T-cell (primary cell): ENCODE data around the gene AGAP1. TPM values are rescaled to one million over a fixed set of nuclear protein-coding genes. Genes with fewer than 3 reads are reported as not detected.
A peak's percentile ranks its signal among the peaks of the same experiment; 100 is the strongest.

Experiments
- ATAC-seq, 4 experiments: fragments of 200-7000 bp in 3 of 4; fragments of 150-1000 bp in 1 of 4; cut with Tn5 transposase; replicated peaks in 1 of 4; 1 replicate in 3 of 4; 2 replicates in 1 of 4; pipeline ENCODE4 v1.10.0; 2021; ENCODE audit warnings: moderate library complexity in 3 of 4, mild to moderate bottlenecking in 2 of 4, moderate number of reproducible peaks in 1 of 4
- CTCF ChIA-PET, 2 donors: fragments of 300-600 bp; sonication (Branson Sonifier 250); formaldehyde crosslinking; loops; one replicate each; lab custom pipeline; 2022; ENCODE audit warnings: antibody characterized with exemption in 2 of 2; lab: Charles Lee
- POLR2A ChIA-PET, 2 donors: fragments of 300-600 bp; sonication (Branson Sonifier 250); formaldehyde crosslinking; loops; one replicate each; lab custom pipeline; 2022; ENCODE audit warnings: antibody characterized with exemption in 2 of 2; lab: Charles Lee
- DNase-seq, 35 experiments: peaks; one replicate each; pipeline versions ENCODE4 v3.0.0 to v3.0.0-alpha.2; 2013 to 2023
- H3K27ac ChIP-seq: one replicate; pipeline ENCODE4 v1.5.1; 2013; ENCODE audit warnings: low read length
- H3K27me3 ChIP-seq, 2 experiments: replicated peaks in 1 of 2; 1 replicate in 1 of 2; 2 replicates in 1 of 2; pipeline versions ENCODE4 v1.6.1 to v1.7.0; 2013; ENCODE audit warnings: low read length in 1 of 2, mixed read lengths in 1 of 2; ENCODE audit not compliant: control insufficient read depth in 2 of 2, insufficient read depth in 2 of 2; ENCODE audit errors: extremely low read depth in 1 of 2
- H3K36me3 ChIP-seq, 2 donors: 1 replicate in 1 of 2; 2 replicates in 1 of 2; pipeline versions ENCODE4 v1.6.1 to v1.7.0; 2013; ENCODE audit warnings: low read length in 1 of 2; ENCODE audit not compliant: control insufficient read depth in 2 of 2, insufficient read depth in 1 of 2; ENCODE audit errors: extremely low read depth in 1 of 2
- H3K4me1 ChIP-seq, 2 experiments: 1 replicate in 1 of 2; 2 replicates in 1 of 2; pipeline versions ENCODE4 v1.6.1 to v1.7.0; 2013; ENCODE audit warnings: low read length in 2 of 2, mixed read lengths in 1 of 2; ENCODE audit not compliant: insufficient read depth in 2 of 2, control insufficient read depth in 1 of 2; ENCODE audit errors: extremely low read depth in 1 of 2
- H3K4me3 ChIP-seq, 2 donors: 1 replicate in 1 of 2; 2 replicates in 1 of 2; pipeline versions ENCODE4 v1.5.1 to v1.7.0; 2013; ENCODE audit warnings: mild to moderate bottlenecking in 2 of 2, low read length in 1 of 2, moderate library complexity in 1 of 2; ENCODE audit not compliant: control insufficient read depth in 1 of 2; ENCODE audit errors: extremely low read depth in 1 of 2
- H3K9me3 ChIP-seq: 2 replicates; pipeline ENCODE4 v1.7.0; 2013
- H3K27ac Mint-ChIP-seq, 2 donors: one replicate each; pipeline ENCODE4 v1.8.0; 2020 to 2021; ENCODE audit warnings: mild to moderate bottlenecking in 2 of 2, mixed read lengths in 2 of 2
- H3K27me3 Mint-ChIP-seq, 2 donors: one replicate each; pipeline ENCODE4 v1.8.0; 2021 to 2022; ENCODE audit warnings: mixed read lengths in 2 of 2
- H3K36me3 Mint-ChIP-seq: one replicate; pipeline ENCODE4 v1.8.0; 2021; ENCODE audit warnings: mixed read lengths
- H3K4me1 Mint-ChIP-seq, 3 donors: one replicate each; pipeline ENCODE4 v1.8.0; 2020 to 2022; ENCODE audit warnings: mixed read lengths in 3 of 3, mild to moderate bottlenecking in 1 of 3
- H3K4me3 Mint-ChIP-seq, 3 donors: one replicate each; pipeline ENCODE4 v1.8.0; 2020 to 2022; ENCODE audit warnings: mild to moderate bottlenecking in 3 of 3, mixed read lengths in 3 of 3, moderate library complexity in 3 of 3
- H3K9me3 Mint-ChIP-seq, 3 donors: one replicate each; pipeline ENCODE4 v1.8.0; 2020 to 2022; ENCODE audit warnings: mixed read lengths in 3 of 3
- WGBS: methylation state at CpG from one replicate; pipeline ENCODE4 v1.1.5; 2013; ENCODE audit warnings: missing lambda C conversion rate; ENCODE audit not compliant: insufficient coverage; 5-methylcytosine and 5-hydroxymethylcytosine counted together
- total RNA-seq, 35 experiments: library from RNA in 6 of 35; stranded (reverse) in 6 of 35; fragments of 120-200 nt in 1 of 35; gene quantifications; one replicate each; pipeline versions ENCODE4 v1.2.1 to v1.2.4 and lab custom pipeline; 2013 to 2026

Gene AGAP1
- total RNA-seq, 5 donors from 2014 or later (not counting 1 experiment from before 2014, with no cell fraction given): 3.9 to 15.6 (median 5.2) TPM

- H3K27me3 Mint-ChIP-seq: peaks cover 42 to 74% of the 10 kb centered on the region in 2 donors
- Histone ChIP-seq H3K27me3 (peaks cover 4 to 56% of the 10 kb centered on the region in 2 experiments), H3K36me3 (no peaks in the 10 kb centered on the region), H3K27ac (no peak overlapping the region), H3K9me3 (no peaks in the 10 kb centered on the region), H3K4me3 (no peak overlapping the region), H3K4me1 (peaks cover 0 to 1% of the 10 kb centered on the region in 2 experiments)
- ChIA-PET POLR2A (no interaction called here), CTCF (no interaction called here)
- no peaks in the 10 kb centered on the region for H3K4me1 Mint-ChIP-seq
- H3K27ac Mint-ChIP-seq: no peak overlapping the region
- no peak for ATAC-seq
- no peak overlapping the region for H3K4me3 Mint-ChIP-seq
- 93% methylated on average over 9 of the region's 9 CpGs for WGBS
- H3K36me3 Mint-ChIP-seq: no peaks in the 10 kb centered on the region
- DNase-seq: no peak
- H3K9me3 Mint-ChIP-seq: no peaks in the 10 kb centered on the region
Measured at GRCh38 chr2:235660484-235661082, 166.7 kb downstream of the AGAP1 start.

- Histone ChIP-seq H3K4me3 (no peak overlapping the region), H3K27me3 (peaks cover 7 to 56% of the 10 kb centered on the region in 2 experiments), H3K9me3 (no peaks in the 10 kb centered on the region), H3K27ac (no peak overlapping the region), H3K4me1 (peaks cover 0 to 6% of the 10 kb centered on the region in 2 experiments), H3K36me3 (no peaks in the 10 kb centered on the region)
- Mint-ChIP-seq H3K9me3 (no peaks in the 10 kb centered on the region), H3K36me3 (no peaks in the 10 kb centered on the region), H3K4me3 (no peak overlapping the region), H3K27ac (no peak overlapping the region), H3K4me1 (peaks cover 0 to 4% (median 4%) of the 10 kb centered on the region in 3 donors), H3K27me3 (peaks cover 47 to 80% of the 10 kb centered on the region in 2 donors)
- 77% methylated on average over 15 of the region's 17 CpGs for WGBS
- ChIA-PET CTCF (no interaction called here), POLR2A (no interaction called here)
- no peak for ATAC-seq
- DNase-seq: no peak
Measured at GRCh38 chr2:235661167-235661937, 167.5 kb downstream of the AGAP1 start.

DNA sequence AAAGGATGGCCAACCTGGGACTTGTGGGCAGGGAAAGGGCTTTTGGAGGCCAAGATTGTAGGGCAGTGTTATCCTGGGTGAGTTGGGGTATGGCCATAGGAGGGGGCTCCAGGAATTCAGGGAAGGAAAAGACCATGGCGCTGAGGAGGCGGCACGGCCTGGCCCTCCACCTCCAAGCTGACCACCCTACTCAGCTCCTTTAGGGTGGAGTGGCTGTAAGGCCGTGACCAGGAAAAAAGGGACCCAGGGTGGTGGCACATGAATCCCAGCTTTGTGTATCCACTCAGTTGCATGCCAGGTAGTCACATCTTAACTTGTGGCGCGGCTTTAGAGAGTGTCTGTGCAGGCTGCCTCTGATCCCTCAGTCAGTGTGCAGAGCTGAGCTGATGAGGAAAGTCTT is 168.1 kb downstream of the AGAP1 start:
- ATAC-seq: no peak
- H3K4me3 ChIP-seq: no peak overlapping the region
- H3K9me3 ChIP-seq: no peaks in the 10 kb centered on the region
- ChIA-PET CTCF (no interaction called here), POLR2A (no interaction called here)
- H3K36me3 ChIP-seq: no peaks in the 10 kb centered on the region
- Mint-ChIP-seq H3K27ac (no peak overlapping the region), H3K4me3 (no peak overlapping the region), H3K9me3 (no peaks in the 10 kb centered on the region), H3K4me1 (peaks cover 0 to 4% (median 4%) of the 10 kb centered on the region in 3 donors), H3K27me3 (peaks cover 53 to 84% of the 10 kb centered on the region in 2 donors), H3K36me3 (no peaks in the 10 kb centered on the region)
- WGBS: 90% methylated on average over 2 of the region's 6 CpGs
- H3K27me3 ChIP-seq: peaks cover 8 to 56% of the 10 kb centered on the region in 2 experiments
- no peak for DNase-seq
- no peak overlapping the region for H3K27ac ChIP-seq
- H3K4me1 ChIP-seq: peaks cover 0 to 6% of the 10 kb centered on the region in 2 experiments

GRCh38 chr2:235663875-235664274 is 170.0 kb downstream of the AGAP1 start:
- POLR2A ChIA-PET: no interaction called here
- 89% methylated on average over 5 of the region's 9 CpGs for WGBS
- peaks cover 8 to 54% of the 10 kb centered on the region in 2 experiments for H3K27me3 ChIP-seq
- Mint-ChIP-seq H3K36me3 (no peaks in the 10 kb centered on the region), H3K27ac (no peak overlapping the region), H3K4me1 (peaks cover 0 to 8% (median 5%) of the 10 kb centered on the region in 3 donors), H3K9me3 (no peaks in the 10 kb centered on the region), H3K4me3 (no peak overlapping the region), H3K27me3 (peaks cover 63 to 86% of the 10 kb centered on the region in 2 donors)
- H3K36me3 ChIP-seq: no peaks in the 10 kb centered on the region
- H3K27ac ChIP-seq: no peak overlapping the region
- CTCF ChIA-PET: interaction anchor here (0.6 to 1.0 kb wide), 2 partner anchors 71 to 937 kb away, joined by 3 to 4 read pairs; no protein-coding TSS in a partner anchor
- H3K4me1 ChIP-seq: peaks cover 0 to 6% of the 10 kb centered on the region in 2 experiments
- no peaks in the 10 kb centered on the region for H3K9me3 ChIP-seq
- no peak overlapping the region for H3K4me3 ChIP-seq
- DNase-seq: no peak
- no peak for ATAC-seq

- peaks cover 0 to 11% (median 8%) of the 10 kb centered on the region in 3 donors for H3K4me1 Mint-ChIP-seq
- H3K36me3 ChIP-seq: no peaks in the 10 kb centered on the region
- H3K36me3 Mint-ChIP-seq: no peaks in the 10 kb centered on the region
- CTCF ChIA-PET: no interaction called here
- H3K4me3 ChIP-seq: peak overlapping the region in 1 of 2 donors; percentile 23
- peaks cover 8 to 43% of the 10 kb centered on the region in 2 experiments for H3K27me3 ChIP-seq
- no peak for ATAC-seq
- POLR2A ChIA-PET: no interaction called here
- no peaks in the 10 kb centered on the region for H3K9me3 ChIP-seq
- DNase-seq: peak in 1 of 35 experiments; percentile 6
- H3K4me1 ChIP-seq: peaks cover 0 to 9% of the 10 kb centered on the region in 2 experiments
- WGBS: 39% methylated on average over 3 of the region's 13 CpGs
- peaks cover 53 to 73% of the 10 kb centered on the region in 2 donors for H3K27me3 Mint-ChIP-seq
- H3K4me3 Mint-ChIP-seq: peak overlapping the region in 2 of 3 donors; percentile 25 to 37
- no peak overlapping the region for H3K27ac ChIP-seq
- no peak overlapping the region for H3K27ac Mint-ChIP-seq
- H3K9me3 Mint-ChIP-seq: no peaks in the 10 kb centered on the region
Measured at GRCh38 chr2:235665661-235666212, 171.9 kb downstream of the AGAP1 start.

DNA sequence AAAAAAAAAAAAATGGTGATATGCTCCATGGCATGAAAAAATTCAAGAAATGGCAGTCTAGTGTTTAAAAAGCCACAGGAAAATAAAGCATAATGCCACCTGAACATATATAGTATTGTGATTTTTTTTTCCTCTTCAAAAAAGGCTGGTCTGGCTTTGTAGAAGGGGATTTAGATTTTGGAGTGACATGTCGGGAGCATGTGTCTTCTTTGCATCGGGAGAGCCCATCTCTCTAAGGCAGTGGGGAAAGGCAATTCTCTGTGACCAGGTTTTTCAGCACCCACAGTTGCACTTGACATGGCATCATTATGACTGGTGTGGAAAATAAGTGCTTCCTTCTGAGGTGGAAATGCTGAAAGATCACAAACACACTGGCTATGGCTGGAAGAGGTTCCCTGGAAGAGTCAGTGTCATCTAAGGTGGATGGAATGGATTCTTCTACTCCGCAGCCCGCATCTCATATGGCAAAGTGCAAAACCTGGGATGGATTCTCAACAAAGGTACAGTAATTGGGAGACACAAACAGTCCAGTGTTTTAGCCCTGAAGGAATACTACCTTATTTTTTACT is 172.5 kb downstream of the AGAP1 start:
- ChIA-PET CTCF (no interaction called here), POLR2A (no interaction called here)
- Mint-ChIP-seq H3K27ac (peak overlapping the region in 1 of 2 donors; percentile 7), H3K9me3 (no peaks in the 10 kb centered on the region), H3K4me3 (peak overlapping the region in 2 of 3 donors; percentile 25 to 37), H3K27me3 (peaks cover 48 to 67% of the 10 kb centered on the region in 2 donors), H3K4me1 (peaks cover 0 to 11% (median 8%) of the 10 kb centered on the region in 3 donors), H3K36me3 (no peaks in the 10 kb centered on the region)
- 0% methylated on average over 4 of the region's 4 CpGs for WGBS
- Histone ChIP-seq H3K4me1 (peaks cover 0 to 9% of the 10 kb centered on the region in 2 experiments), H3K36me3 (no peaks in the 10 kb centered on the region), H3K27me3 (peaks cover 8 to 40% of the 10 kb centered on the region in 2 experiments), H3K9me3 (no peaks in the 10 kb centered on the region), H3K4me3 (peak overlapping the region in 1 of 2 donors; percentile 23), H3K27ac (peak overlapping the region; percentile 44)
- DNase-seq: peak in 9 of 35 experiments; percentile 0 to 65 (median 13)
- ATAC-seq: no peak
